ENCODE results near the gene KRTAP4-3. TPM values are rescaled to one million over a fixed set of nuclear protein-coding genes. Genes with fewer than 3 reads are reported as not detected.

KRTAP4-3 gene
- total RNA-seq = not detected

- Histone ChIP-seq H3K36me3 (no peaks in the 10 kb centered on the region), H3K27me3 (no peaks in the 10 kb centered on the region), H3K9me3 (no peaks in the 10 kb centered on the region), H3K4me1 (no peaks in the 10 kb centered on the region), H3K27ac (no peak within 1 kb of the TSS), H3K4me3 (no peak within 1 kb of the TSS)
- no peak for TF ChIP-seq CTCF (IDR thresholded peaks at IDR 0.05)
- TF ChIP-seq POLR2A (IDR thresholded peaks at IDR 0.05) = no peak
- intact Hi-C loops (cut with DNase I; ENCODE audit: low total_unique reads) = no loop called here
- no peak for DNase-seq
These were observed at the start of gene KRTAP4-3 for GRCh38 chr17:41168121-41168520. Gene KRTAP4-3, minus strand, starts transcription at chr17:41168221. Its CDS starts 49 bp downstream, at chr17:41168172.

- no peaks in the 10 kb centered on the region for H3K36me3 ChIP-seq
- H3K27me3 ChIP-seq = no peaks in the 10 kb centered on the region
- H3K27ac ChIP-seq = no peak overlapping the region
- intact Hi-C loops (cut with DNase I; ENCODE audit: low total_unique reads) = no loop called here
- no peak overlapping the region for H3K4me3 ChIP-seq
- H3K4me1 ChIP-seq = no peaks in the 10 kb centered on the region
- no peak for TF ChIP-seq CTCF (IDR thresholded peaks at IDR 0.05)
- no peak for TF ChIP-seq POLR2A (IDR thresholded peaks at IDR 0.05)
- no peaks in the 10 kb centered on the region for H3K9me3 ChIP-seq
- no peak for DNase-seq
These were observed 47.7 kb upstream of the KRTAP4-3 start for GRCh38 chr17:41215681-41216080.

GRCh38 chr17:41212524-41213169 is 44.6 kb upstream of the KRTAP4-3 start:
- no peak for DNase-seq
- Histone ChIP-seq H3K9me3 (no peaks in the 10 kb centered on the region), H3K36me3 (no peaks in the 10 kb centered on the region), H3K27me3 (no peaks in the 10 kb centered on the region), H3K27ac (no peak overlapping the region), H3K4me1 (no peaks in the 10 kb centered on the region), H3K4me3 (no peak overlapping the region)
- intact Hi-C loops (cut with DNase I; ENCODE audit: low total_unique reads) = no loop called here
- no peak for TF ChIP-seq POLR2A (IDR thresholded peaks at IDR 0.05)

GRCh38 chr17:41211845-41212466 is 43.9 kb upstream of the KRTAP4-3 start:
- Histone ChIP-seq H3K36me3 (no peaks in the 10 kb centered on the region), H3K4me1 (no peaks in the 10 kb centered on the region), H3K27ac (no peak overlapping the region), H3K9me3 (no peaks in the 10 kb centered on the region), H3K27me3 (no peaks in the 10 kb centered on the region), H3K4me3 (no peak overlapping the region)
- TF ChIP-seq CTCF (IDR thresholded peaks at IDR 0.05) = no peak
- TF ChIP-seq POLR2A (IDR thresholded peaks at IDR 0.05) = no peak
- DNase-seq = no peak
- intact Hi-C loops (cut with DNase I; ENCODE audit: low total_unique reads) = no loop called here

- Histone ChIP-seq H3K9me3 (no peaks in the 10 kb centered on the region), H3K27ac (no peak overlapping the region), H3K4me3 (no peak overlapping the region), H3K27me3 (no peaks in the 10 kb centered on the region), H3K4me1 (no peaks in the 10 kb centered on the region), H3K36me3 (no peaks in the 10 kb centered on the region)
- intact Hi-C loops (cut with DNase I; ENCODE audit: low total_unique reads) = no loop called here
- DNase-seq = no peak
- TF ChIP-seq CTCF (IDR thresholded peaks at IDR 0.05) (no peak), POLR2A (IDR thresholded peaks at IDR 0.05) (no peak)
These were observed 31.5 kb upstream of the KRTAP4-3 start for GRCh38 chr17:41199421-41200078.

Data from uterus (tissue), 4 donors.